Measurements from ENCODE around the gene DMD.

The DMD gene

DNA sequence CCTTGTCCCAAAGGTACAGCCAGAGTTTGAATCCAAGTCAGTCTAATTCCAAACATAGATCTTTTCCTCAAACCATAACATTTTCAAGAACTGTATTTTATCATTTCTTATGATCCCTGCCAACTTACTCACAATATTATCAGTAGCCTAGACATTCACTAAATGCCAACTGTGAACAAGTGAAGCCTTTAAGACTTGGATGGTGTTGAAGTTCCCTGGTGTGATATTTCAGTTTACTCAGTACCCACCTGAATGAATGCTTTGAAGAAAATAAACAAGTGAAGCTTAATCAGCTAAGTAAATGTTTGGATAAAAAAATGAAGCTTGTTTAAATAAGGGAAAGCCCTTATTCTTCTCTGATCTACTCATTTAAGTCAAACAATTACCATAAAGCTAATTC lies 1028.3 kb downstream of the DMD start:
- H3K36me3 Mint-ChIP-seq, result no peaks in the 10 kb centered on the region
- H3K27ac Mint-ChIP-seq, result no peak overlapping the region
- H3K4me3 Mint-ChIP-seq, result no peak overlapping the region
- H3K4me1 Mint-ChIP-seq, result no peaks in the 10 kb centered on the region
- no peaks in the 10 kb centered on the region for H3K9me3 Mint-ChIP-seq
- no peaks in the 10 kb centered on the region for H3K27me3 Mint-ChIP-seq
- no peak for ATAC-seq

DNA sequence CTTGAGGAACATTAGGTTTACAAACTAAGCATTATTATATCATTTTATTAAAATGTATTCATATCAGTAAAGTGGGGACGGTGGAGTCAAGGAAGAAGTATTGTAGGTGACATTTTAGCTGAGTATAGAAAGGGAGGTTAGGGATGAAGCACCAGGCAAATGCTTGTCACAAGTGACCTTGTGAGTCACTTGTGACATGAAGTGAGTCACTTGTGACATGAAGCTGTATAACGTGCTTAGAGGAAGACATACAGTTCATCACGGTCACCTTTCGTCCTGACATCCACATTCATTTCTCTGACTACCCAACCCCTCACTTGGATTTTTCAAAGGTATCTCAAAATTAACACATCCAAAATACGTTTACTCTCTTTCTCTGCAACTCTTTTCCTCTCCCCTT lies 1034.8 kb downstream of the DMD start:
- H3K4me1 Mint-ChIP-seq, result no peaks in the 10 kb centered on the region
- H3K4me3 Mint-ChIP-seq, result no peak overlapping the region
- no peak overlapping the region for H3K27ac Mint-ChIP-seq
- no peak for ATAC-seq
- no peaks in the 10 kb centered on the region for H3K9me3 Mint-ChIP-seq
- H3K36me3 Mint-ChIP-seq, result no peaks in the 10 kb centered on the region
- no peaks in the 10 kb centered on the region for H3K27me3 Mint-ChIP-seq

DNA sequence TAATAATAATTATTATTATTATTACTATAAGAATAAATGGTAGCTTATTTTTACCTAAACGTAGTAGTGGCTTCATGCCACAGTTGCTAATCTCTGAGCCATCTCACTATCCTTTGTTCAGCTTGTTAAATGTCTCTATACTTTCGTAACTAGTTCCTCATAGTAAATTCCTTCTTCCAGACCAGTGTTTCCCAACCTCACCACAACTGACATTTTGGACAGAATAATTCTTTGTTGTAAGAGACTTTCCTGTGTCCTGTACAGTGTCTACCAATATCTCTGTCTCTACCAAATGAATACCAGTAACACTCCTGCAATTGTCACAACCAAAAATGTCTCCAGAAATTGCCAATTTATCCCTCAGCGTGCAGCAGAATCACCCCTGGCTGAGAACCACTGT lies 1040.9 kb downstream of the DMD start:
- no peaks in the 10 kb centered on the region for H3K27me3 Mint-ChIP-seq
- no peaks in the 10 kb centered on the region for H3K4me1 Mint-ChIP-seq
- H3K4me3 Mint-ChIP-seq, result no peak overlapping the region
- H3K36me3 Mint-ChIP-seq, result no peaks in the 10 kb centered on the region
- no peak for ATAC-seq
- H3K9me3 Mint-ChIP-seq, result no peaks in the 10 kb centered on the region
- H3K27ac Mint-ChIP-seq, result no peak overlapping the region

DNA sequence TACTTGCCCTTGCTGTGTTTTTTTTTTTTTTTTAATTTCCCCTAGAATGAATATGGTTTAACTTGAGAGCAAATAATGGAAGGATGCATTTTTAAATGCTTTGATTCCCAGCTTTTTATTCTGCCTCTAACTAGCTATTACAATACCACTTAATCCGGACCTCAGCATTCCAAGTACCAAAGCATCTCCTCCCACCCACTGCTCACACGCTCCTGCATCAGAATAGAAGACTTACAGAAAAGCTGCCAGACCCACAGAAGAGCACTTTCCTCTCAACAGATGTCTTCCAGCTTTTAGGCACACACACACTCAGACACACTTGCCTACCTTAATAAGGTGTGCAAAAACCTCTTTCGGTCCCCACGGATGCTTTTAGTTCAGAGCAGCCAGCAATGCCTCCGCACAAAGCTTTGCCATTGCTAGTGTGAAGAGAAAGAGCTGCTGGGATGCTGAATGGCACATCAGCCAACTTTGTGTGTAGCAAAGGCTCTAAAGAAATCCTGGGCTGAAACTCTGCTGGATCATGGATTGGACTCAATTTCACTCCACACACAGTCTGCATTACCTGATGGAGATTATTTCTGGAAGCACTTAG lies 1056.2 kb downstream of the DMD start:
- Mint-ChIP-seq H3K4me1 (no peaks in the 10 kb centered on the region), H3K4me3 (no peak overlapping the region), H3K9me3 (no peaks in the 10 kb centered on the region), H3K27me3 (no peaks in the 10 kb centered on the region), H3K27ac (no peak overlapping the region), H3K36me3 (no peaks in the 10 kb centered on the region)
- no peak for ATAC-seq

DNA sequence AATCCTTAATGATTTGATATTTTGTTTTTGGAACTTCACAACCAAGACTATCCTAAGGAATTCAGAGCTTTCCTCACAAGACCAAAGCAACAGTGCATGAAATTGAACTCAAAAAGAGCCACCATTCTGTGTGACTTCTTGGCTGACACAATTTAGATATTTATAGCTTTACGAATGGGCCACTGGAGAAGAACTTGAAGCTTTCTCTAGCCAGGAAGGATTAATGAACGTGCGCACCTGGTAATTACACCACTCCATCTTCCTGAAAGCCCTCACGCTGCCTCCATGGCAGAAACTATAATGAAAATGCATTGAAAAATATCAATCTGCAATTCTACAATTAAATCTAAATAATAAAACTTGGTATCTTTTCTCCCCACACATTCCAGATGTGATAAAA lies 1057.8 kb downstream of the DMD start:
- Mint-ChIP-seq H3K27me3 (no peaks in the 10 kb centered on the region), H3K4me1 (no peaks in the 10 kb centered on the region), H3K4me3 (no peak overlapping the region), H3K27ac (no peak overlapping the region), H3K36me3 (no peaks in the 10 kb centered on the region), H3K9me3 (no peaks in the 10 kb centered on the region)
- no peak for ATAC-seq

DNA sequence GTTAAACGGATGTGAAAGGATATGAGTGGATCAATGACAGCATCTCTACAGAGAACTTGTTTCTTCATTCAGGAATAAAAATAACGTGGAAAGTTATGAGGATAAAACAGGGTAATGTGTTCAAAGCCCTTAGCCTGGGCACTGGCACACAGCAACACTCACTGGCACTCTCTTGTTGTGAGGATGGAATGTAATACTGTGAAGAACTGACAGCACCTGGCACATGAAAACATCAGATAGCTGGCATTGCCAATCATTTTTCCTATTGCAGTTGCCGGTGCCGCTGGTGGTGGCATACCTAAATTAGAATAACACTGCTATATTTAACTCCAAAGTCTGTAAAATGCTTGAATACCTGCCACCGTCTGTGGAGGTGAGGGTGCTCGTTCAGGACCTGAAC lies 1061.2 kb downstream of the DMD start:
- H3K27ac Mint-ChIP-seq, result no peak overlapping the region
- H3K36me3 Mint-ChIP-seq, result no peaks in the 10 kb centered on the region
- no peaks in the 10 kb centered on the region for H3K27me3 Mint-ChIP-seq
- ATAC-seq, result no peak
- no peaks in the 10 kb centered on the region for H3K9me3 Mint-ChIP-seq
- no peak overlapping the region for H3K4me3 Mint-ChIP-seq
- no peaks in the 10 kb centered on the region for H3K4me1 Mint-ChIP-seq

DNA sequence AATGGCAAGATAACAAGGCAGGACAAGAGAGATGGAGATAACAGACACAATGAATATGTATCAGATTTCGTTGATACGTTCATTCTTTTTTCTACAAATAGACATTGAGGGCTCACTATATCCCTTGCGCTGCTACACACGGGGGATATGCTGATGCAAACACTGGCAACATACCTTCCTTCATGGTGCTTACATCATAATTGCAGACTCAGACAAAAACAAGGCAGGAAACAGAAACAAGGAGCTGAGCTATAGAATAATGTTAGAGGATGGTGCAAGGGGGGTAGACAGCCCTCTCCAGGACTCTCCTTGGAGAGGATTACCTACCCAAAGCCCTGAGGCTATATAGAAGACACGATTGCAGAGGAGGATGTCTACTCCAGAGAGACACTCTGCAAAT lies 1069.5 kb downstream of the DMD start:
- H3K27ac Mint-ChIP-seq, result no peak overlapping the region
- H3K4me1 Mint-ChIP-seq, result no peaks in the 10 kb centered on the region
- no peaks in the 10 kb centered on the region for H3K9me3 Mint-ChIP-seq
- no peak for ATAC-seq
- H3K4me3 Mint-ChIP-seq, result no peak overlapping the region
- no peaks in the 10 kb centered on the region for H3K36me3 Mint-ChIP-seq
- H3K27me3 Mint-ChIP-seq, result no peaks in the 10 kb centered on the region

DNA sequence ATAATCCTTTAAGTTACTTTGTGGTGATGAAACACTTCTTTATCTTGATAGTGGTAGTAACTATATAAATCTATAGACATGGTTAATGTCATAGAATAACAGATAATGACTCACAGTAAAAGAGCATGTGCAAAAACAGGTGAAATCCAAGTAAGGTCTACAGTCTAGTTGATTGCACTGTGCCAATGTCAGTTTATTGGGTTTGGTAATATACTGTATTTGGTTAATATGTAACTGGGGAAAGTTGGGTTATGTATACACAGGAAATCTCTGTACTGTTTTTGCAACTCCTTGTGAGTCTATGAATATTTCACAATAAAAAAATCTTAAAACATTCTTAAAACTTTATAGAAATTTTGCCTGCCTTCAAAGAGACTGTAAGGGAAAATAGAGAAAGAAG lies 1071.9 kb downstream of the DMD start:
- H3K4me3 Mint-ChIP-seq, result no peak overlapping the region

DNA sequence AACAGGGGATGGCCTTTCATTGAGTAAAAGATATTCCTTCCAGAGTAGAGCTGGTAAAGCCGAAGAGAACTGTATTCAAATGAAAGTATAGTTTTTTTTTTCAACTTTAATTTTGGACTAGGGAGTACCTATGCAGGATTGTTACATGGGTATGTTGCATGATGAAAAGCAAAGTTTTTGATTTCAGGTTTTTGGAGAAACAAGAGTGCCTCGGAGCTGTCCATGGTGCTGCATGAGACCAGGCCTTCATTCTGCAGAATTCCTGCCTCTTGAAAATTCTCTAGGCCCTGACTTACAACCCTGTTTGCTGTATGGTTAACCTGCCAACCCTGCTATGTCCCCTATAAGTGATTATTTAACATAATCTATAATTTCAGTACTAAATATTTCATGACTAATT lies 1073.8 kb downstream of the DMD start:
- H3K27me3 Mint-ChIP-seq, result no peaks in the 10 kb centered on the region
- H3K4me3 Mint-ChIP-seq, result no peak overlapping the region
- H3K9me3 Mint-ChIP-seq, result no peaks in the 10 kb centered on the region
- no peak overlapping the region for H3K27ac Mint-ChIP-seq
- H3K4me1 Mint-ChIP-seq, result no peaks in the 10 kb centered on the region
- no peak for ATAC-seq
- no peaks in the 10 kb centered on the region for H3K36me3 Mint-ChIP-seq

More for the DNA sequence above, 1071.9 kb downstream of the DMD start:
- no peaks in the 10 kb centered on the region for H3K4me1 Mint-ChIP-seq
- H3K27ac Mint-ChIP-seq, result no peak overlapping the region
- ATAC-seq, result no peak
- H3K36me3 Mint-ChIP-seq, result no peaks in the 10 kb centered on the region
- H3K9me3 Mint-ChIP-seq, result no peaks in the 10 kb centered on the region
- no peaks in the 10 kb centered on the region for H3K27me3 Mint-ChIP-seq

DNA sequence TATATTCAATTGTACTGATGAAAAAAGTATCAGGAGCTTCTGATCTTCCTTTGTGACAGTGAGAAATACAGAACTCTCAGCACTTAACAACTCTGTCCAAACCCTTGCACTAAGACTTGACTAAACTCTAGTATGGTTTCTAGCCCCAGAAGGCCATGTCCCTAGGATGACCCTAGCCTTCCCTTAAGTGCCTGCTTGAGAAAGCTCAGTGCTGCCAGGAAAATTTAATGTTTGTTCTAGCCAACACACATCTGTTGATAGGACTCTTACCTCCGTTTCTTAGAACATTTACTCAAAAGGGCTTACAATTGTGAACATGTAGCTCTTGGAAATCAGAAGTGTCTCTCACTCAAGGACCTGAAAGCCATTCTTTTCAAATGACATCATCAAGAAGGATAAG lies 1084.4 kb downstream of the DMD start:
- ATAC-seq, result no peak

DNA sequence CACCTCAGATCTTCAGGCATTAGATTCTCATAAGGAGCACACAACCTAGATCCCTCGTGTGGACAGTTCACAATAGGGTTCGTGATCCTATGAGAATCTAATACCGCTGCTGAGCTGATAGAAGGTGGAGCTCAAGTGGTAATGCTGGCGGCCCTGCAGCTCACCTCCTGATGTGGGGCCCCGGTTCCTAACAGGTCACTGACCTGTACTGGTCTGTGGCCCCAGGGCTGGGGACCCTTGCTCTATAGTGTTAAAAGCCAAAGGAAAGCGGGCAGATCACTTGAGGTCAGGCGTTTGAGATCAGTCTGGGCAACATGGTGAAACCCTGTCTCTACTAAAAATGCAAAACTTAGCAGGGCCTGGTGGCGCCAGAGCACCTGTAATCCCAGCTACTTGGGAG lies 1092.5 kb downstream of the DMD start:
- Mint-ChIP-seq H3K27me3 (no peaks in the 10 kb centered on the region), H3K36me3 (no peaks in the 10 kb centered on the region), H3K9me3 (no peaks in the 10 kb centered on the region), H3K27ac (no peak overlapping the region), H3K4me1 (no peaks in the 10 kb centered on the region), H3K4me3 (no peak overlapping the region)
- ATAC-seq, result no peak

More for the DNA sequence above, 1084.4 kb downstream of the DMD start:
- no peak overlapping the region for H3K4me3 Mint-ChIP-seq
- no peaks in the 10 kb centered on the region for H3K36me3 Mint-ChIP-seq
- H3K4me1 Mint-ChIP-seq, result no peaks in the 10 kb centered on the region
- peaks cover 3% of the 10 kb centered on the region for H3K9me3 Mint-ChIP-seq
- no peak overlapping the region for H3K27ac Mint-ChIP-seq
- no peaks in the 10 kb centered on the region for H3K27me3 Mint-ChIP-seq

DNA sequence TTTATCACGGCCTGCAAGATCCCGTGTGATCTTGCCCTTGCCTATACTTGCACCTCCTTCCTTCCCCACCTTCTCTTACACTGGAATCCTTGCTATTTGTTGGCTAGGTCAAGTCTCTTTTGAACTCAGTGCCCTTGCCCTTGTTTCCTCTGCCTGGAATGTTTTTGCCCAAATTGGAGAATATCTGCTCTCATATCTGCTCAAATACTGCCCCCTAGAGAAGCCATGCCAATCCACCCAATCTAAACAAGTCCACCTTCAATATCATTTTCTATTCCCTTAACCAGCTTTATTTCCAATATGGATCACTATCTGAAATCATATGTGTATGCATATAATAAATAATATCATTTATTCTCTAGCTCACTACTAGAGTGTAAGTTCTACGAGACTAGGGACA lies 1095.3 kb downstream of the DMD start:
- Mint-ChIP-seq H3K27me3 (no peaks in the 10 kb centered on the region), H3K27ac (no peak overlapping the region), H3K9me3 (no peaks in the 10 kb centered on the region), H3K4me3 (no peak overlapping the region), H3K36me3 (no peaks in the 10 kb centered on the region), H3K4me1 (no peaks in the 10 kb centered on the region)
- ATAC-seq, result no peak

DNA sequence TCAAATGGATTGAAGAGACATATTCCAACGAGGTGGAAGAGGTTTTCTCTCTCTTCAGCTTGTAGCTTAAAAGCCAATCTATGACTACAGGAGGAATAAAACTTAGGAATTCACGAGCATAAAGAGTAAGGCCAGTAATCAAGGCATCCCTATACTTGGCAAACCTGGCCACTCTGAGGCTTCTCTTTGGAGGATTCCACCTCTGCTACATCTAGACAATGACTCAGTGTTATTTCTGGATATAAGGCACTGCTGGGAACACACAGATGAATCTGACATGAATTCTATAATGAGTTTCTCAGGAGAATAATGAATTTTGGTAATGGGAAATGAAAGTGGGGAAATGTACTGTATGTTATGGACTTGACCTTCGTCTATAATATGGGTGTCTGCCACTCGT lies 1123.7 kb downstream of the DMD start:
- no peak overlapping the region for H3K27ac Mint-ChIP-seq

DNA sequence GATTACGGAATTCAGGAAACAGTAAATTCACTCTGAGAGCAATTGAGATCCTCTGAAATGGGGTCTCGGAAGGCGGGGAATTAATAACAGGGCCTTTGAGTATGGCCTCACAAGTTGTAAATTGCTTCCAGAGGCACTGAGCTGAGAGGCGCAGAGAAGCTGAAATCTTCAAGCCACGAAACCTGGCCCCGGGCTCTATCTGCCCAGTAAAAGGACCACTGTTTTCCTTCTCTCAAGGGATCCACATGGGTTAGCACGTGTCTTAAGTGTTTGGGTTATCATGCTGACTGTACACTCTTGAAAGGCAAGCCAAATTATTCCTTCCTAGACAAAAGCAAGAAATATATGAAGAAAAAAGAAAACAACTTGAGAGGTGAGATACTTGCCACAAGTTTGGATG lies 1126.6 kb downstream of the DMD start:
- no peaks in the 10 kb centered on the region for H3K36me3 Mint-ChIP-seq
- no peaks in the 10 kb centered on the region for H3K9me3 Mint-ChIP-seq
- ATAC-seq, result no peak
- no peak overlapping the region for H3K4me3 Mint-ChIP-seq
- no peak overlapping the region for H3K27ac Mint-ChIP-seq
- no peaks in the 10 kb centered on the region for H3K4me1 Mint-ChIP-seq
- H3K27me3 Mint-ChIP-seq, result no peaks in the 10 kb centered on the region

More for the DNA sequence above, 1123.7 kb downstream of the DMD start:
- H3K9me3 Mint-ChIP-seq, result no peaks in the 10 kb centered on the region
- H3K4me1 Mint-ChIP-seq, result no peaks in the 10 kb centered on the region
- no peak for ATAC-seq
- no peak overlapping the region for H3K4me3 Mint-ChIP-seq
- H3K27me3 Mint-ChIP-seq, result no peaks in the 10 kb centered on the region
- H3K36me3 Mint-ChIP-seq, result no peaks in the 10 kb centered on the region

DNA sequence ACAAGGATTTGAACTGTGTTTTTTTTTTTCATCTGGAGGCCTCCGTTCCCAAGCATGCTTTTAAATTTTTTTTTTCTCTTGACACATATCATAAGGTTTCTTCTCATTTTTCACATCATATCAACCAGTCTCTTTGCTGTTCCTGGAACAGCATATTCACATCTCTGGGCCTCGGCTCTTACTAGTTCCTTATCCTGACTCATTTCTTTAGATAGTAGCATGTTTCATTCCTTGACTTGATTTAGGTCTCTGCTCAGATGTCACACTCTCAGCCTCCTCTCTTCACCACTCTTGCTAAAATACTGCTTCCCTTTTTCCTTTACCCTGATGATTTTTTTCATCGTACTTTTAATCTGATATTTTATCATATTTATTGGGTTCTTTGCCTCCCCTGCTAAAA lies 1163.1 kb downstream of the DMD start:
- no peaks in the 10 kb centered on the region for H3K27me3 Mint-ChIP-seq
- H3K36me3 Mint-ChIP-seq, result no peaks in the 10 kb centered on the region
- no peak overlapping the region for H3K4me3 Mint-ChIP-seq
- H3K27ac Mint-ChIP-seq, result no peak overlapping the region
- no peaks in the 10 kb centered on the region for H3K4me1 Mint-ChIP-seq
- no peak for ATAC-seq
- no peaks in the 10 kb centered on the region for H3K9me3 Mint-ChIP-seq

DNA sequence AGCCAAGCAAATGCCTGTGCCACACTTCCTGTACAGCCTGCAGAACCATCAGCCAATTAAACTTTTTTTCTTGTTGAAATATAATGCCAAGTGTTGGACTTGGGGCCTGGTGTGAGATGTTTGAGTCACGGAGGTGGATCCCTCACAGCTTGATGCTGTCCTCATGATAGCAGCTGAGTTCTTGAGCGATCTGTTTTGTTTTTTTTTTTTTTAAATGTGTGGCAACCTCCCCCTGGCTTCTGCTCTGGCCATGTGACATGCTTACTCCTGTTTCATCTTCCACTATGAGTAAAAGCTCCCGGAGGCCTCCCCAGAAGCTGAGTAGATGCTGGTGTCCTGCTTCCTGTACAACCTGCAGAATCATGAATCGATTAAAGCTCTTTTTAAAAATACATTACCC lies 1166.2 kb downstream of the DMD start:
- no peaks in the 10 kb centered on the region for H3K4me1 Mint-ChIP-seq
- ATAC-seq, result no peak
- peaks cover 3% of the 10 kb centered on the region for H3K9me3 Mint-ChIP-seq
- H3K36me3 Mint-ChIP-seq, result no peaks in the 10 kb centered on the region
- H3K27ac Mint-ChIP-seq, result no peak overlapping the region
- H3K4me3 Mint-ChIP-seq, result no peak overlapping the region
- H3K27me3 Mint-ChIP-seq, result no peaks in the 10 kb centered on the region

DNA sequence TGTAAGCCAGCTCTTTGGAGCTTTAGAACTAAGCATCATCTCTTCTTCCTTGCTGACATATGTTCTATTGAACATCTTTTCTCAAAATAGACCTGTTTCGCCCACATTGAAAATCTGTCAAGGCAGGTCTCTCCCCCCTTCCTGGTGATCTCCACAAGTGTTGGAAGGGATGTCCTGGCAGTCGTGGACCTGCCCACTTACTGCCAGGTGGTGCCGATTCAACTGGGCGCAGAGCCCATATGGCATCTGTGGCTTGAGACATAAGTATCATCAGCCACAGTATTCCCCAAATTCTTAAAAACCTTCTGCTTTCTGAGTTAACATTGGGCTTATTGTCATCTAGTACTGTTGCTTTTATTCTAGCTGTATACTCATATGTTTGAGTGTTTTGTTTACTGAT lies 1170.2 kb downstream of the DMD start:
- H3K36me3 Mint-ChIP-seq, result no peaks in the 10 kb centered on the region
- peaks cover 3% of the 10 kb centered on the region for H3K9me3 Mint-ChIP-seq
- H3K27ac Mint-ChIP-seq, result no peak overlapping the region
- no peak for ATAC-seq
- no peak overlapping the region for H3K4me3 Mint-ChIP-seq
- no peaks in the 10 kb centered on the region for H3K4me1 Mint-ChIP-seq
- H3K27me3 Mint-ChIP-seq, result no peaks in the 10 kb centered on the region
